MM.1S (cell line): Measurements from ENCODE around the gene GALNS.

Source experiments
- CTCF ChIP-seq: fragments of 300-600 bp; sonication (generic); IDR thresholded peaks from 2 replicates; pipeline ENCODE4 v1.5.1; 2016; ENCODE audit warnings: antibody characterized with exemption, low read length, mixed read lengths
- EZH2 ChIP-seq: fragments of 300-600 bp; sonication (generic); optimal IDR thresholded peaks from 2 replicates; pipeline ENCODE3; 2017; ENCODE audit warnings: low read depth, mild to moderate bottlenecking, antibody characterized with exemption, low read length, mixed read lengths
- EZH2phosphoT487 ChIP-seq: fragments of 300-600 bp; sonication (generic); IDR thresholded peaks from 2 replicates; pipeline ENCODE4 v1.6.1; 2018; ENCODE audit warnings: antibody characterized with exemption, low read length

- TF ChIP-seq CTCF (no peak), EZH2 (no peak), EZH2phosphoT487 (no peak)
Measured at GRCh38 chr16:88838566-88838965, 18.2 kb downstream of the GALNS start.
